Stimulated activated CD8-positive, alpha-beta memory T cell treated with anti-CD3 and anti-CD28 coated beads, Interleukin-12 subunit alpha, Interleukin-12 subunit beta, amount 100 ng/mL, for 24 hours (primary cell): ENCODE data around the gene PFDN1.

Experiments used
- DNase-seq: peaks from one replicate; pipeline ENCODE4 v3.0.0-alpha.2; 2020; ENCODE audit errors: extremely low read depth

PFDN1 gene

GRCh38 chr5:140296289-140296688, 6.6 kb downstream of the PFDN1 start:
- DNase-seq, result no peak

GRCh38 chr5:140295414-140295813, 7.5 kb downstream of the PFDN1 start:
- no peak for DNase-seq

- DNase-seq, result no peak
These were observed 8.1 kb downstream of the PFDN1 start for GRCh38 chr5:140294753-140295152.

GRCh38 chr5:140293849-140294100, 9.1 kb downstream of the PFDN1 start:
- no peak for DNase-seq

GRCh38 chr5:140293091-140293848, 9.6 kb downstream of the PFDN1 start:
- DNase-seq, result no peak

- DNase-seq, result no peak
These were observed 10.5 kb downstream of the PFDN1 start for GRCh38 chr5:140292212-140293036.

- no peak for DNase-seq
These were observed 14.9 kb downstream of the PFDN1 start for GRCh38 chr5:140287801-140288521.

- DNase-seq, result no peak
These were observed 16.5 kb downstream of the PFDN1 start for GRCh38 chr5:140286424-140286823.

GRCh38 chr5:140284013-140284412, 18.9 kb downstream of the PFDN1 start:
- DNase-seq, result no peak

GRCh38 chr5:140282266-140282665, 20.6 kb downstream of the PFDN1 start:
- DNase-seq, result no peak

GRCh38 chr5:140275837-140276236, 27.1 kb downstream of the PFDN1 start:
- DNase-seq, result no peak

- DNase-seq, result no peak
These were observed 29.5 kb downstream of the PFDN1 start for GRCh38 chr5:140273401-140273877.

- no peak for DNase-seq
These were observed 32.9 kb downstream of the PFDN1 start for GRCh38 chr5:140270008-140270407.

- no peak for DNase-seq
These were observed 35.3 kb downstream of the PFDN1 start for GRCh38 chr5:140267559-140268018.

- no peak for DNase-seq
These were observed 35.7 kb downstream of the PFDN1 start for GRCh38 chr5:140267201-140267540.

- DNase-seq, result no peak
These were observed 36.3 kb downstream of the PFDN1 start for GRCh38 chr5:140266471-140267200.

GRCh38 chr5:140265845-140266244, 37.1 kb downstream of the PFDN1 start:
- no peak for DNase-seq

- DNase-seq, result no peak
These were observed 40.1 kb downstream of the PFDN1 start for GRCh38 chr5:140262839-140263238.

- DNase-seq, result no peak
These were observed 40.7 kb downstream of the PFDN1 start for GRCh38 chr5:140262221-140262620.

- no peak for DNase-seq
These were observed 41.3 kb downstream of the PFDN1 start for GRCh38 chr5:140261403-140262171.

- no peak for DNase-seq
These were observed 42.7 kb downstream of the PFDN1 start for GRCh38 chr5:140260089-140260656.
